ENCODE measurements around the gene RPS6KA2. TPM values are rescaled to one million over a fixed set of nuclear protein-coding genes. Genes with fewer than 3 reads are reported as not detected.
"Not testable (repeated sequence)": the region's sequence is repeated elsewhere in the genome, so short reads cannot be mapped to it uniquely, and the experiment has no call there.

RPS6KA2 gene
- total RNA-seq, 1 donor from 2014 or later: 124 TPM

DNA sequence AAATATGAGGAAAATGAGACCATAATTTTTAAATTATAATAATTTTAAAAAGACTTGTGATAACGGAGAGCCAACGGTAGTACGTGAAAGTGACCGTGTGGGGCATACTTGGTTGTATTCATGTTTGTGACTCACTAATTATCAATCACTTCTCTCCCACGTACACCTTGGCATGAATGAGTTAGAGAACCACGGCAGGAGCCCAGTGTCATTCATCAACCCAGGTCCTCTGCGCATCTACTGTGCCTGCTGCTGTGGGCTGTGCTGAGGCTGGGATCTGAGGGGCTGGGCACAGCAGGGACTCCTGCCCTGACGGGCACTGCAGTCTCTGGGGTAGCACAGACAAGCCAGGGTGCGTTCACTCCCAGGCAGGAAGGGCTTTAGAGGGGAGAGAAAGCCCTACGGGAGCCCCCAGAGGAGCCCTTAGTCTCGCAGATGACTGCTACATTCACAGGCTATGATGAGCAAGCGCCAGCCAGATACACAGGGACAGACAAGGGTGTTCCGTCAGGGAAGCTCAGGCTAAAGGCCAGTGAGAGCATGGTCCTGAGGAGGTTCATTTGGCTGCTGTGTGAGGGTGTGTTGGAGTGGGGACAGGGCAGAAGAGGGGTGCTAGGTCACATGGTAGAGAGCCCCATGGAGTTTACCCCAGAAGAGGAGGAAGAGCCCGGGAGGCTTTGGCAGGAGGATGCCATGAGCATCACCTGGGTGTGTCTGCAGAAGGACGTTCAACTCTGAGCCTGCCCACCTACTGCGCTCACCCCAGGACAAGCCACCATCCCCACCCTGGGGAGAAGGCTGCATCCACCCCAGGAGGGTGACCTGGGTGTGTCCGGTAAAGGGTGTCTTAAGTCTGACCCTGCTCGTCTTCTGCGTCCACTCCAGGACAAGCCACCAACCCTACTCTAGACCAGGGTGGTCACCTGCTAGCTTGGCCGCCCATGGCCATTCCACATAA lies 8.2 kb upstream of the RPS6KA2 start:
- Mint-ChIP-seq H3K27me3 (ENCODE audit: low read depth) (no peaks in the 10 kb centered on the region), H3K9me3 (ENCODE audit: low read depth) (peaks cover 3% of the 10 kb centered on the region), H3K4me1 (ENCODE audit: low read depth) (peaks cover 12% of the 10 kb centered on the region), H3K27ac (ENCODE audit: unreplicated experiment) (no peak overlapping the region), H3K36me3 (ENCODE audit: low read depth) (no peaks in the 10 kb centered on the region), H3K4me3 (ENCODE audit: unreplicated experiment) (no peak overlapping the region)
- no peak for DNase-seq (ENCODE audit: low spot score)
- TF ChIP-seq, protein P1, sequence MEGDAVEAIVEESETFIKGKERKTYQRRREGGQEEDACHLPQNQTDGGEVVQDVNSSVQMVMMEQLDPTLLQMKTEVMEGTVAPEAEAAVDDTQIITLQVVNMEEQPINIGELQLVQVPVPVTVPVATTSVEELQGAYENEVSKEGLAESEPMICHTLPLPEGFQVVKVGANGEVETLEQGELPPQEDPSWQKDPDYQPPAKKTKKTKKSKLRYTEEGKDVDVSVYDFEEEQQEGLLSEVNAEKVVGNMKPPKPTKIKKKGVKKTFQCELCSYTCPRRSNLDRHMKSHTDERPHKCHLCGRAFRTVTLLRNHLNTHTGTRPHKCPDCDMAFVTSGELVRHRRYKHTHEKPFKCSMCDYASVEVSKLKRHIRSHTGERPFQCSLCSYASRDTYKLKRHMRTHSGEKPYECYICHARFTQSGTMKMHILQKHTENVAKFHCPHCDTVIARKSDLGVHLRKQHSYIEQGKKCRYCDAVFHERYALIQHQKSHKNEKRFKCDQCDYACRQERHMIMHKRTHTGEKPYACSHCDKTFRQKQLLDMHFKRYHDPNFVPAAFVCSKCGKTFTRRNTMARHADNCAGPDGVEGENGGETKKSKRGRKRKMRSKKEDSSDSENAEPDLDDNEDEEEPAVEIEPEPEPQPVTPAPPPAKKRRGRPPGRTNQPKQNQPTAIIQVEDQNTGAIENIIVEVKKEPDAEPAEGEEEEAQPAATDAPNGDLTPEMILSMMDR (IDR thresholded peaks at IDR 0.05): no peak

GRCh38 chr6:166634581-166634980 lies 7.5 kb upstream of the RPS6KA2 start:
- H3K27me3 Mint-ChIP-seq (ENCODE audit: low read depth); H3K36me3 Mint-ChIP-seq (ENCODE audit: low read depth); H3K9me3 Mint-ChIP-seq (ENCODE audit: low read depth); H3K27ac Mint-ChIP-seq (ENCODE audit: unreplicated experiment); H3K4me3 Mint-ChIP-seq (ENCODE audit: unreplicated experiment); DNase-seq (ENCODE audit: low spot score): not testable (repeated sequence)
- peaks cover 15% of the 10 kb centered on the region for H3K4me1 Mint-ChIP-seq (ENCODE audit: low read depth)

GRCh38 chr6:166633732-166634535 lies 6.9 kb upstream of the RPS6KA2 start:
- TF ChIP-seq, protein P1 (IDR thresholded peaks at IDR 0.05): no peak
- H3K4me3 Mint-ChIP-seq (ENCODE audit: unreplicated experiment): no peak overlapping the region
- no peak for DNase-seq (ENCODE audit: low spot score)
- H3K4me1 Mint-ChIP-seq (ENCODE audit: low read depth): peaks cover 15% of the 10 kb centered on the region
- no peaks in the 10 kb centered on the region for H3K27me3 Mint-ChIP-seq (ENCODE audit: low read depth)
- H3K27ac Mint-ChIP-seq (ENCODE audit: unreplicated experiment): peak overlapping the region; percentile 76
- no peaks in the 10 kb centered on the region for H3K36me3 Mint-ChIP-seq (ENCODE audit: low read depth)
- peaks cover 3% of the 10 kb centered on the region for H3K9me3 Mint-ChIP-seq (ENCODE audit: low read depth)

DNA sequence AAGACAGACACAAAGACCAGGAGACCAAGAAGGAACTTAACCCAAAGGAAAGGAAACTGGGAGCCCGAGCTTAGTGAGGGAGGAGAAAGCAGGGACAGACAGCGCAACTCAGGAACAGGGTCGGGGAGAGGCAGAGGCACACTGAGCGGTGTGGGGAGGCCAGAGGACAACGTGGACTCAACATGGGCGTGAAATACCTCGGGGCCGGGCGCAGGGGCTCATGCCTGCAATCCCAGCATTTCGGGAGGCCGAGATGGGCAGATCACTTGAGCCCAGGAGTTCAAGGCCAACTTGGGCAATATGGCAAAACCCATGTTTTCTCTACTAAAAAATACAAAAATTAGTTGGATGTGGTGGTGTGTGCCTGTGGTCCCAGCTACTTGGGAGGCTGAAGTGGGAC lies 5.7 kb upstream of the RPS6KA2 start:
- Mint-ChIP-seq H3K9me3 (ENCODE audit: low read depth) (peaks cover 3% of the 10 kb centered on the region), H3K27ac (ENCODE audit: unreplicated experiment) (no peak overlapping the region), H3K4me1 (ENCODE audit: low read depth) (peaks cover 22% of the 10 kb centered on the region), H3K36me3 (ENCODE audit: low read depth) (no peaks in the 10 kb centered on the region), H3K4me3 (ENCODE audit: unreplicated experiment) (no peak overlapping the region), H3K27me3 (ENCODE audit: low read depth) (no peaks in the 10 kb centered on the region)
- TF ChIP-seq, protein P1 (IDR thresholded peaks at IDR 0.05): no peak
- DNase-seq (ENCODE audit: low spot score): no peak

DNA sequence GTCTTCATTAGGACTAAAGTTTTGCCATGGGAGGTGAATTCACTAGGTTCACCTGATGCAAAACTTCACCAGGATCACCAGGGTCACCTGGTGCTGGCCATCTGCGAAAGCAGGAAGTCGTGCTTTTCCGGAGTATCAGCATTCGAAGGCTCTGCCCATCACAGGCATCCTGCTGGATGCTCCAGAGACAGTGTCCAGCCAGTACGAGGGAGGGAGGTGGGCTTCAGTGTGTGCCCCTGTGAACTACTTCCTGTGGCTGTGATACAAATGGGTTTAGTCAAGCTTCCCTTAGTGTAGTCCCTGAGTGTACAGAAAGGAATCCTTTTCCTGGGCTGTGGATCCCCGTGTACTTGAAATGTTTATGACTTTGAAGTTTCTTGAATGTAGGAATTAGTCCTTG lies 3.4 kb upstream of the RPS6KA2 start:
- Mint-ChIP-seq H3K27me3 (ENCODE audit: low read depth) (no peaks in the 10 kb centered on the region), H3K4me3 (ENCODE audit: unreplicated experiment) (no peak overlapping the region), H3K9me3 (ENCODE audit: low read depth) (peaks cover 3% of the 10 kb centered on the region), H3K27ac (ENCODE audit: unreplicated experiment) (no peak overlapping the region), H3K4me1 (ENCODE audit: low read depth) (peaks cover 22% of the 10 kb centered on the region), H3K36me3 (ENCODE audit: low read depth) (no peaks in the 10 kb centered on the region)
- DNase-seq (ENCODE audit: low spot score): no peak
- TF ChIP-seq, protein P1 (IDR thresholded peaks at IDR 0.05): no peak
